SK-N-MC (cell line): ENCODE results near the gene HOXA11.

Experiments
- EZH2 ChIP-seq: fragments of 200-600 bp; sonication (generic); IDR thresholded peaks from one replicate; pipeline ENCODE4 v1.6.1; 2017; ENCODE audit warnings: antibody characterized with exemption
- FOXP2 ChIP-seq: optimal IDR thresholded peaks from 2 replicates; pipeline ENCODE3; 2011; ENCODE audit warnings: mild to moderate bottlenecking, moderate library complexity; ENCODE audit not compliant: insufficient read depth; ENCODE audit errors: extremely low read length, control extremely low read depth
- POLR2AphosphoS5 ChIP-seq: IDR thresholded peaks from 2 replicates; pipeline ENCODE4 v1.6.1; 2012; ENCODE audit warnings: mild to moderate bottlenecking, low read depth, low read length, borderline replicate concordance

DNA sequence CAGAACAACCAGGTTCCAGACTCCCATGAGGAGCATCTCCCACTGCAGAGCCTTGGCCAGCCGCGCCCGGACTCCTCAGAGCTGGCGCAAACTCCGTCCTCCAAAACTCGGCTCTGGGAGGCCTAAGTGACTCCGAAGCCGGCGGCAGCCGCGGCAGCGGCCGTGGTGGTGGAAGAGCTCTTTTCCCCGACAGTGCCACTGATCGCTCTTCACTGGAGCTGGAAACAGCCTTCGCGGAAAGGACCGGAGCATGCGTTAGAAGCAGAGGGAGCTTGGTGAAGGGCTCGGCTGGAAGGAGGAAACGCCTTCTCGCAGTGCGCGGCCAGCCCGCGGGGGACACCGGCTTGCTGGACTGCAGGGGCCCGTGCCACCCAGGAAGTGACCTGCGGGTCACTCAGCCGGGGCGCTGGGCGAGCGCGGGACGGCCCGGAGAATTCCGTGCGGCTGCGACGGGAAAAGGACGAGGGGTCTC, 19.9 kb upstream of the HOXA11 start:
- no peak for TF ChIP-seq POLR2AphosphoS5
- no peak for TF ChIP-seq EZH2
- no peak for TF ChIP-seq FOXP2
